Cardiac fibroblast (primary cell): ENCODE results near the gene REL.
"Not testable (repeated sequence)": the region's sequence is repeated elsewhere in the genome, so short reads cannot be mapped to it uniquely, and the experiment has no call there.

ENCODE experiments used
- DNase-seq, 2 donors: peaks; one replicate each; pipeline versions ENCODE4 v3.0.0 to v3.0.0-alpha.2; 2010; ENCODE audit warnings: low read depth in 2 of 2
- H3K4me3 ChIP-seq, 2 donors: replicated peaks in 1 of 2; 1 replicate in 1 of 2; 2 replicates in 1 of 2; pipeline ENCODE4 v1.5.1; 2011; ENCODE audit warnings: low read depth in 2 of 2, low read length in 2 of 2, mild to moderate bottlenecking in 2 of 2, moderate library complexity in 1 of 2
- TF ChIP-seq, protein P1 (sequence below): IDR thresholded peaks from one replicate; pipeline ENCODE4 v1.5.1; 2011; ENCODE audit warnings: low read depth, mild to moderate bottlenecking, low read length, inconsistent platforms

Gene REL

GRCh38 chr2:60888853-60889252 is 7.5 kb downstream of the REL start:
- no peak for DNase-seq
- H3K4me3 ChIP-seq = no peak overlapping the region
- TF ChIP-seq, protein P1, sequence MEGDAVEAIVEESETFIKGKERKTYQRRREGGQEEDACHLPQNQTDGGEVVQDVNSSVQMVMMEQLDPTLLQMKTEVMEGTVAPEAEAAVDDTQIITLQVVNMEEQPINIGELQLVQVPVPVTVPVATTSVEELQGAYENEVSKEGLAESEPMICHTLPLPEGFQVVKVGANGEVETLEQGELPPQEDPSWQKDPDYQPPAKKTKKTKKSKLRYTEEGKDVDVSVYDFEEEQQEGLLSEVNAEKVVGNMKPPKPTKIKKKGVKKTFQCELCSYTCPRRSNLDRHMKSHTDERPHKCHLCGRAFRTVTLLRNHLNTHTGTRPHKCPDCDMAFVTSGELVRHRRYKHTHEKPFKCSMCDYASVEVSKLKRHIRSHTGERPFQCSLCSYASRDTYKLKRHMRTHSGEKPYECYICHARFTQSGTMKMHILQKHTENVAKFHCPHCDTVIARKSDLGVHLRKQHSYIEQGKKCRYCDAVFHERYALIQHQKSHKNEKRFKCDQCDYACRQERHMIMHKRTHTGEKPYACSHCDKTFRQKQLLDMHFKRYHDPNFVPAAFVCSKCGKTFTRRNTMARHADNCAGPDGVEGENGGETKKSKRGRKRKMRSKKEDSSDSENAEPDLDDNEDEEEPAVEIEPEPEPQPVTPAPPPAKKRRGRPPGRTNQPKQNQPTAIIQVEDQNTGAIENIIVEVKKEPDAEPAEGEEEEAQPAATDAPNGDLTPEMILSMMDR = no peak

DNA sequence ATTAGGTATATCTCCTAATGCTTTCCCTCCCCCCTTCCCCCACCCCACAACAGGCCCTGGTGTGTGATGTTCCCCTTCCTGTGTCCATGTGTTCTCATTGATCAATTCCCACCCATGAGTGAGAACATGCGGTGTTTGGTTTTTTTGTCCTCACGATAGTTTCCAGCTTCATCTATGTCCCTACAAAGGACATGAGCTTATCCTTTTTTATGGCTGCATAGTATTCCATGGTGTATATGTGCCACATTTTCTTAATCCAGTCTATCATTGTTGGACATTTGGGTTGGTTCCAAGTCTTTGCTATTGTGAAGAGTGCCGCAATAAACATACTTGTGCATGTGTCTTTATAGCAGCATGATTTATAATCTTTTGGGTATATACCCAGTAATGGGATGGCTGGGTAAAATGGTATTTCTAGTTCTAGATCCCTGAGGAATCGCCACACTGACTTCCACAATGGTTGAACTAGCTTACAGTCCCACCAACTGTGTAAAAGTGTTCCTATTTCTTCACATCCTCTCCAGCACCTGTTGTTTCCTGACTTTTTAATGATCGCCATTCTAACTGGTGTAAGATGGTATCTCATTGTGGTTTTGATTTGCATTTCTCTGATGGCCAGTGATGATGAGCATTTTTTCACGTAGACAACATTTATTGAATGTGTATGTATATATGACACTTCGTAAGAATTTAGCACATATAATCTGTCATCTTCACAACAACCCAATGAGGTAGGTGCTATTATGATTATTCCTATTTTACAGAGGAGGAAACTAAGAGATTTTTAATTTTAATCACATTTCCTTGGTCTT is 8.4 kb downstream of the REL start:
- DNase-seq, H3K4me3 ChIP-seq: not testable (repeated sequence)

- TF ChIP-seq, protein P1 = no peak
- H3K4me3 ChIP-seq = no peak overlapping the region
- no peak for DNase-seq
Observed at GRCh38 chr2:60890393-60890707, 9.0 kb downstream of the REL start.

DNA sequence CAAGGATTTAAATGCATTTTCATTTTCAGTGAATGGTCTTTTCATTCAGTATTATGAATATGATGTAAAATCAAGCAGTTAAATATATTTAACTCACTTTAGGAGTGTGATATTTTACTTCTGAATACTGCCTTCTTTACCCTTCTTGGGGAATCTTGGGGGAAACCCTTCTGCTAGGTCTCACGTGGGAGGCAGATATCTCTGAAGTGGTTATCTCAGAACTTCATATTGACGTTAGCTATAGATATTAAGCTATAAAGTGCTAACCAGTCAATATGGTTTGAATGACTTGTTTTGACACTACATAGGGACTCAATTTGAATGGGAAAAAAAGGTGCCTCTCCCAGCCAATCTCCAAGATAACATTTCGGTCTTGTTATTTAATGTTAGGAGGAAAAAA is 9.8 kb downstream of the REL start:
- H3K4me3 ChIP-seq = no peak overlapping the region
- no peak for DNase-seq
- TF ChIP-seq, protein P1 = no peak

GRCh38 chr2:60898567-60898966 is 17.2 kb downstream of the REL start:
- TF ChIP-seq, protein P1 = no peak
- H3K4me3 ChIP-seq = no peak overlapping the region
- no peak for DNase-seq

GRCh38 chr2:60899230-60899891 is 18.0 kb downstream of the REL start:
- no peak for DNase-seq
- TF ChIP-seq, protein P1 = no peak
- H3K4me3 ChIP-seq = no peak overlapping the region

DNA sequence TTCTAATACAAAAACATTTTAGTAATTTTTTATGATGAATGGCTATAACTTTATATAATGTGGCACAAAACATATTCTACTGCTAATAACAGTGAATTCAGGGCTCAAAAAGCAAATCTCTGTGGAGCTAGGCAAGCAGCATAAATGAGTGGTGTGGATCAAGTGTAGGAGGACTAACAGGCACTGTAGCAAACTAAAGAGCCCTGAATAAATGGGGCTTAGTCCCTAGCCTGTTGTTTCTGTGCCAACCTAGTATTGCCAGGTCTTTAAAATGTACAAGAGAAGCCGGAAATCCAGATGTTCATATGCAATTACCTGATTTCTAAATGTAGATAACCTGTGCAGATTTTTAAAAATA is 18.5 kb downstream of the REL start:
- TF ChIP-seq, protein P1 = no peak
- no peak overlapping the region for H3K4me3 ChIP-seq
- DNase-seq = no peak

- not testable (repeated sequence) for DNase-seq, H3K4me3 ChIP-seq
Observed at GRCh38 chr2:60901296-60901695, 19.9 kb downstream of the REL start.

DNA sequence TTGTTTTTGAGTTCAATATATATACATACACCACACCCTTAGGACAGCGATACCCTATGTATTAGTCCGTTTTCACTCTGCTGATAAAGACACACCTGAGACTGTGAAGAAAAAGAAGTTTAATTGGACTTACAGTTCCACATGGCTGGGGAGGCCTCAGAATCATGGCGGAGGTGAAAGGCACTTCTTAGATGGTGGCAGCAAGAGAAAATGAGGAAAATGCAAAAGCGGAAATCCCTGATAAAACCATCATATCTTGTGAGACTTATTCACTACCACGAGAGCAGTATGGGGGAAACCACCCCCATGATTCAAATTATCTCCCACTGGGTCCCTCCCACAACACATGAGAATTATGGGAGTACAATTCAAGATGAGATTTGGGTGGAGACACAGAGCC is 24.5 kb downstream of the REL start:
- not testable (repeated sequence) for H3K4me3 ChIP-seq, DNase-seq
